GM19239 (cell line): ENCODE measurements around the gene ZFYVE27.
"Not testable (repeated sequence)": the region's sequence is repeated elsewhere in the genome, so short reads cannot be mapped to it uniquely, and the experiment has no call there.

ENCODE experiments used
- DNase-seq: peaks from one replicate; pipeline ENCODE4 v3.0.0; 2011; ENCODE audit warnings: low spot score; ENCODE audit not compliant: insufficient read length
- FAIRE-seq: peaks from 2 replicates; lab custom pipeline; 2011; peaks lifted over from hg19 to GRCh38; lab: Jason Lieb, UNC

ZFYVE27 gene, protein sequence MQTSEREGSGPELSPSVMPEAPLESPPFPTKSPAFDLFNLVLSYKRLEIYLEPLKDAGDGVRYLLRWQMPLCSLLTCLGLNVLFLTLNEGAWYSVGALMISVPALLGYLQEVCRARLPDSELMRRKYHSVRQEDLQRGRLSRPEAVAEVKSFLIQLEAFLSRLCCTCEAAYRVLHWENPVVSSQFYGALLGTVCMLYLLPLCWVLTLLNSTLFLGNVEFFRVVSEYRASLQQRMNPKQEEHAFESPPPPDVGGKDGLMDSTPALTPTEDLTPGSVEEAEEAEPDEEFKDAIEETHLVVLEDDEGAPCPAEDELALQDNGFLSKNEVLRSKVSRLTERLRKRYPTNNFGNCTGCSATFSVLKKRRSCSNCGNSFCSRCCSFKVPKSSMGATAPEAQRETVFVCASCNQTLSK

DNA sequence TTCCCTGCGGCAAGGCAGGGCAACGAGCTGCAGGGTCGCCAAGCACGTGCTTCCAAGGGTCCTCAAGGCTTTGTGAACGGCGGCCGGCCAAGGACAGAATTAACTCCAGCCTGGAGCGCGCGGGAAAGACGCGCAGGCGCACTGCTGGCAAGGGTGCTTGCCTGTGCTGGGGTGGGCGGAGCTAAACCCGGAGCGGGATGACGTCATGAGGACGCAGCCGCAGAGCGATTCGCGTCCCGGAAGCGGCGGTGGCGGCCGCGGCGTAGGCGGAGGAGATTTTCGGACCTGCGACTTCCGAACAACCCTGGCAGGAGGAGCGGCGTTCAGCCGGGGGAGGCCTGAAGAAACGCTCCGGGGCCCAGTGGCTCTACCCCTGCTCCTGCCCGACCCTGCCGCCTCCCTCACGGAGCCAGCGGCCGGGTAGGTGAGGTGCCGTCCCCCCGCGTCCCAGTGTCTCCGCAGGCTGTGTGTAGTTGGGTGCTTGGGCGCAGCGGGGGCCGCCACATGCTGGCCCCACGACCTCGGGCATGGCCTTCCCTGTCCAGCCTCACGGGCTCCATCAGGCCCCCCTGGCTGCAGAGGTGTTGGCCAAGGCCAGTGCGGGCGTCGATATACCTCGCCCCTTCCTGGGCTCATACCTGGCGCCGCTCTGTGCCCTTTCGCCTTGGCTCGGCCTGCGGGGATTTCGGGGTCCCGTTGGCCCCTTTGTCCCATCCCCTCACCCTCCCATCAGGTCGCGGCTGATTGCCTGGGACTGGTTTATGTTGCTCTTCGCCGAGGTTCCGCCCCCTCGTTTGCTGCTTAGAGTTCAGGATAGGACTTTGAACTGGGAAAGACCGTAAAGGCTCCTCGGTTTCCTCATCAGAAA, at the start of gene ZFYVE27:
TSS of gene ZFYVE27 (plus strand) at position 227 of the 868 bp plus-strand sequence. CDS start 1,350 bp downstream, outside the sequence.
- peak; percentile 89 for FAIRE-seq
- peak; percentile 90 for DNase-seq

DNA sequence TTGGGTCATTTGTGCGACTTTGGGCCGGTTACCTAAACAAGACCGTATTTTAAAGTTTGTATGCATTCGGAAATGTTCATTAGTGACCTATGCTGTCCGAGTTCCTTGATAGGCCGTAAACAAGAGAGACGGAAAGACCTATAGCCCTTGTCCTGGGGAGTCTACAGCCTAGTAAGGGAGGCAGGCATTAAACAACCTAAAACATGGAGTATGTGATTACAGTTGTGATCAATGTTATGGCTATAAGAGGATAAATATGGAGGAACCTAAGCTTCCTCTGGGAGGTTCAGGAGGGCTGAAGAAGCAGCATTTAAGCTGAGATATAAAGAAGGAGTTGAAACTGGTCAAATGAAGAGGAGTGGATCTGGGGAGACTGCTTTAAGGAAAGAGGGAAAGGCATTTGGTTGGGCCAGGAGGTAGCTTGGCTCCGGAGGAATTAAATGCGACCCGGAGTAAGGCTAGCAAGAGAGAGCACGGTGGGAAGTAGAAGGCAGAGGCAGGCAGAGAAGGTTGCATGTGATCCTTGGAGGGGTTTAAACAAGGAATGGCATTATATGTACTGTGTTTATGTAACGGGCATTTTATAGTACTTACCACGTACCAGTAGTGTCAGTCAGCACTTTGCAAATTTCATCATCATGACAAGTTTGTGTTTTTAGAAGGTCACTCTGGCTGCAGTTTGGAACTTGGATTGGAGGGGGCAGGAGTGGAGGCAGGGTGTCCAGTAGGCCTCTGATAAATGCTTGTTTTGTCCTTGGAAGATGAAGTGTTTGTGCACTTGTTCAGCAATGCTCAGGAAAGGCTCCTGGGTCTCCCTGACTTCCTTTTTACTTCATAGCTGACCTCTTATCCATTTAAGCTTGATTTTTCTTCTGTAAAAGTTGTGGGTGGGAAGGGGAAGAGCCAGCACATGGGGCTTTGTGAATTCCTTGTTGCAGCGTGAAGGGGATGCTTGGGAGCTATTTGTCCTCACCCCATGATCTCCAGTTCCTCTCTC, 48.8 kb upstream of the ZFYVE27 start:
- DNase-seq (no peak), FAIRE-seq (no peak)

DNA sequence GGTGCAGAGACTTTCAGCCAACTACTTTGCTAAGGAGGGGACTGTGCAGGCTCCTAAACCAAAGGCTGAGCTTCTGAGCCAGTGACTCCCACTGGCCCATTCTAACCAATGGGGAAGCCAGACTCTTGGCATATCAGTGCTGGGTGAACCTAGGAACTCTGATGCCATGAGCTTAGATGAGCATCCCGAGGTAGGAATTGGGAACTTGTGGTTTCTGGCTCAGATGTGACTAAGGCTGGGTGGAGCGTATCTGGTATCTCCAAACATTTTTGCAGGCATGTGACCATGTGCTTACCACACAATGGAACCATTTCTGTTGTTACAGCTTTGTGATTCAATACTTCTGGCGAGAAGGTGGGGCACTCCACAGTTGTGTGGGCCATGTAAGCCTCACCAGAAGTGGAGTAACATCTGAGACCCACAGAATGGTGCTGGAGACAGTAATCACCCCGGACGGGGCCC, 47.3 kb upstream of the ZFYVE27 start:
- FAIRE-seq: no peak
- no peak for DNase-seq

DNA sequence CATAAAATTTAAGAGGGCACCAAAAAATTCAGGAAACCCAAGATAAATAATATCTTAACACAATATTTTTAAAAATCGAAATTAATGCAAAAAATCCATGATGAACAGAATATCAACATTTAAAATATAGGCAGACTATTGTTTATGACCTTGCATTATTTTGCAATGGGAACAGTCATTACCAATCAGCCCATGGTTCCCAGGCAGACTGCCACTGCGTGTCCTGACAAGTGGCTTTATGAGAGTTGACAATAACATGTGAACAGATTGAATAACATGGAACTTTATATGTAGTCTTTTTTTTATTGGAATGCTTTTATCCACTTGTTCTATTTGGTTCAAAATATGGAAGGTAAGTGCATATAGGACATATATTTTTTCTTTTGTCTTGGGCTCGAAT, 46.8 kb upstream of the ZFYVE27 start:
- FAIRE-seq (no peak), DNase-seq (no peak)

DNA sequence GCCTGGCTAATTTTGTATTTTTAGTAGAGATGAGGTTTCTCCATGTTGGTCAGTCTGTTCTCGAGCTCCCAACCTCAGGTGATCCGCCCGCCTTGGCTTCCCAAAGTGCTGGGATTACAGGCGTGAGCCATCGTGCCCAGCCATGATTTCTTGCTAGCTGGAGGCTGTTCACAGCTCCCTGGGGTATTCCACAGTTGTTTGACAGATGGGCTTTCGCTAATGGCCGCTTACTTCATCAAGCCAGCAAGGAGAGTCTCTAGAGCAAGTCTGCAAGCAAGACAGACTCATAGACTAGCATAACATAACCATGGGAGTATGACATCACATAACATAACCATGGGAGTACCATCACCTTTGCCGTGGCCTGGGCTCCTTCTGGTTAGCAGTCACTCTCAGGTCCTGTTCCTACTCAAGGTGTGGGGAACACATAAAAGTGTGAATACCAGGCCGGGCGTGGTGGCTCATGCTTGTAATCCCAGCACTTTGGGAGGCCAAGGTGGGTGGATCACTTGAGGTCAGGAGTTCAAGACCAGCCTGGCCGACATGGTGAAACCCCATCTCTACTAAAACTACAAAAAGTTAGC, 38.8 kb upstream of the ZFYVE27 start:
- DNase-seq, FAIRE-seq: not testable (repeated sequence)

DNA sequence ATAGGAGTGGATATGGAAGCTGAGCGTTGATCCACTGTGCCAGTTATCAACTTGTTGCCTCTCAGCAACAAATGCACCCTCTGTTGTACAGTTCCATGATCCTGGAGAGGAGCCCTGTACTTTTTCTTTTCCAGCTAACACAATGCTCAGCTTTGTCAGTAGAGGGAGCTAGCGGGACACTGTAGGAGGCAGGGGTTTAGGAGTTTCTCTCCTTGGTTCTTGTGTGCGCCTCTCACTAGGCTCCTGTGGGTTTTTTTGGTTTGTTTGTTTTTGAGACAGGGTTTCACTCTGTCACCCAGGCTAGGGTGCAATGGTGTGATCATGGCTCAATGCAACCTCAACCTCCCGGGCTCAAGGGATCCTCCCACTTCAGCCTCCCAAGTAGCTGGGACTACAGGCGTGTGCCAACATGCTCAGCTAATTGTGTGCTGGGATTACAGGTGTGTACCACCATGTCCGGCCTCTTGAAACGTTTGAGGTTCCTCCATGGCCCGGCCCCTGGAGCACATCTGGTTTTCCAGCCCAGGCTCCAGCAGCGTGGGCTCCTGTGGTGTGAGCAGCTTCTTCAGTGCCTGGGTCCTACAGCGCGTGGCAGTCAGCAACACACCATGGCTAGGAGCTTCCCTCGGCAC, 35.4 kb upstream of the ZFYVE27 start:
- peak; percentile 65 for DNase-seq
- peak; percentile 87 for FAIRE-seq

DNA sequence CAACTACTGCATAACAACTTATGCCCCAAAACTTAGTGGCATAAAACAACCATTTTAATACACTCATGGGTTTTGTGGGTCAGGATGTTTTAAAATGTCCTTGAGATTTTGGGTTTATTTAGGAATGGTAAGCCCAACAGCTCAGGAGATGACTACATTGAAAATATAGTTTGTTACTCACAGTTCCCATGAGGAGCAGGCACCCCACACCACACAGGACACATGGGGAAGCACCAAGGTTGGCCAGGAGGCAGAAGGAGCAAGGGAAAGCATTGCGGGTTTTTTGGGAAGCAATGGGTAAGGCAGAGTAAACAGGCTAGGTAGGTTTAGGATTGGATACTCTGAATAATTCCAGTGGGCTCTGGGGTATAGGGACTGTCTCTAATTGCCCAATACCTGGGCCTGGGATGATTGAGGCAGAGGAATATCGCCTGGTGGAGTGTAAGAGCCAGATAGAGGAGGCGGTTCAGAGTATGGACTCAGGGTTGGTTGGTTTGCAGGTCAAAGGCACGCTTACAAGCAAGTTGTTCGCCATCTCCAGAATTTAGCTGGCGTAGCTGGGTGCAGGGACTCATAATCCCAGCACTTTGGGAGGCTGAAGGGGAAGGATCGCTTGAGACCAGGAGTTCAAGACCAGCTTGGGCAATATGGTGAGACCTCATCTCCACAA, 33.4 kb upstream of the ZFYVE27 start:
- DNase-seq (no peak), FAIRE-seq (no peak)

DNA sequence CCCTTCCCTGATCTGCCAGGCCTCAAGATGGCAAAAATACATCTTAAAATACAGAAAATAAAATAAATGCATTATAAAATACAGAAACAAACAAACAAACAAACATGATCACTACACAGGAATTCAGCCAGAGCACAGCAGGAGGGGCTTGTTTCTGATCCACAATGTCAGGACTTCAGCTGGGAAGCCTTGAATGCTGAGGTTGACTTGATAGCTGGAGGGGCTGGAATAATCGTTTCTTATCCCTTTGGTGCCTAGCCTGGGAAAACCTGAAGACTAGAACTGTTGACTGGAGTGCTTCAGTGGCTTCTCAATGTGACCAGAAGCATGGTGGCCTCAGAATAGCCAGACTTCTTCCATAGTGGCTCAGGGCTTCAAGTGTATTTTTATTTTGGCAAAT, 32.6 kb upstream of the ZFYVE27 start:
- DNase-seq: no peak

DNA sequence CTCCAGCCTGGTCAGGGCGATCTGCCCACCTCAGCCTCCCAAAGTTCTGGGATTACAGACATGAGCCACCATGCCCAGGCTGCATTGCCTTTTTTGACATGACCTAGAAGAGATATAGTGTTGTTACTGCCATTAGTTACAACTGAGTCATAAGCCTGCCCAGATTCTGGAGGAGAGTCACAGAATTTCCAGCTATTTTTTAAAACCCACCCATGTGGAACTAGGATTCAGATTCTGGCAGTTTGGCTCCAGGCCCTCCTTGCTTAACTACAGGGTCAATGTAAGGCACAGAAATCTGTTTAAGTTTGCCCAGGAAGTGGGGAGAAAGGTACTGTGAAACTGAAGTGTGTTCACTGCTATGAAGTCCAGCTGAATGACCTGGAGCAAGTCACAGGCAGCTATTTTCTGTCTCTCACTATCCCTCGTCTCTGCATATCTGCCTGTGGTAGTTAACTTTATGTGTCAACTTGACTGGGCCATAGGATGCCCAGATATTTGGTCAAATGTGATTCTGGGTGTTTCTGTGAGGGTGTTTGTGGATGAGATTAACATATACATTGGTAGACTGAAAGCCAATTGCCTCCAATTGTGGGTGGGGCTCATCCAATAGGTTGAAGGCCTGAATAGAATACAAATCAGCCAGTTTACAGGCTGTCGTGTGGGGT, 31.8 kb upstream of the ZFYVE27 start:
- DNase-seq: no peak
- FAIRE-seq: no peak

More for the DNA sequence above, 32.6 kb upstream of the ZFYVE27 start:
- FAIRE-seq: no peak

DNA sequence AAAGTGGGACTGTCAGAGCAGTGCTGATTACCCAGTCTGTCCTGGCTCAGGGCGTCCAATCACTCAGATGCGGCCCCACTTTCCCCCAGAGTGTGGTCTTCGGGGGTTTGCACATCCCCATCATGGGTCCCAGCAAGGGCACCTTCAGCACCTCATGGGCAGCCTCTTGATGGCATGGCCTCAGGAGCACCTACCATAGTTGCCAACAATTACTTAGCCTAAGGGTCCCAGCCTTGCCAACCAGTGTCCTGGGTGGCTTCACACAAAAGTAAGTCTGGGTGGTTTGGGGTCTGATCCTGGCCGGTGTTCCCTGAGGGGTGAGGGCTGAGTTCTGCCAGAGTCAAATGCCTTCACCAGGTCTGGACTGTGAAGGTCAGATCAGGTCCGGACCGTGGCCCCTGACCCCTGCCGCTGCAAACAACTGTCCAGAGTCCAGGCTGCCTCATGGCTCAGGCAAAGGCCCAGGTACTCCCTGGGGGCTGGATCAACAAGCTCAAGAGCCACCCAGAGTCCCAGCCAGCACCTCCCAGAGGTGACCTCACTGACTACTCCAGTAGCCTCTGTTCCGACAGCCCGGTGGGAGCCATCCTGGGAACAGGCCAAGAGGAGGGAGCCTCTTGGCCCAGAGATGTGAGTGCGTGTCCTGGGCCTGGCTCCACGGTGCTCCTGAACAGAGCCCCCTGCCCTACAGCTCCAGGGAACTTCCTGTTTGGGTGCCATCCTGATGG, 29.6 kb upstream of the ZFYVE27 start:
- no peak for FAIRE-seq
- DNase-seq: no peak

DNA sequence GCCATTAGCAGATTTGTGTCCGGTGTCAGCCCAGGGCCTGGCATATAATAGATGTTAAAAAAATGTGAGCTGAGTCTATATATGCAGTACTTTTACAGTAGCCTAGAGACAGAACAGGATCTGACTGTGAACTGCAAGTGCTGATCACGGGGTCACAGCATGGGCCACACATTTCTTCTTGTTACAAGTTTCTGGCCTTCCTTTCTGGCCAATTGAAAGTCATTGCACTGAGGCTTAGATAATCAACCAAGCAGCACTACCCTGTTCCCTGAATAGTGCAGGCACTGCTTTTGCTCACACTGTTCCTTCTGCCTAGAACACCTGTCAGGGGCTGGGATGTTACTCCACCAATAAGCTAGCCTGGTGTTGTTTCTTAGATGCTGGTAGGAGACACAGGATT, 28.8 kb upstream of the ZFYVE27 start:
- no peak for FAIRE-seq
- no peak for DNase-seq

DNA sequence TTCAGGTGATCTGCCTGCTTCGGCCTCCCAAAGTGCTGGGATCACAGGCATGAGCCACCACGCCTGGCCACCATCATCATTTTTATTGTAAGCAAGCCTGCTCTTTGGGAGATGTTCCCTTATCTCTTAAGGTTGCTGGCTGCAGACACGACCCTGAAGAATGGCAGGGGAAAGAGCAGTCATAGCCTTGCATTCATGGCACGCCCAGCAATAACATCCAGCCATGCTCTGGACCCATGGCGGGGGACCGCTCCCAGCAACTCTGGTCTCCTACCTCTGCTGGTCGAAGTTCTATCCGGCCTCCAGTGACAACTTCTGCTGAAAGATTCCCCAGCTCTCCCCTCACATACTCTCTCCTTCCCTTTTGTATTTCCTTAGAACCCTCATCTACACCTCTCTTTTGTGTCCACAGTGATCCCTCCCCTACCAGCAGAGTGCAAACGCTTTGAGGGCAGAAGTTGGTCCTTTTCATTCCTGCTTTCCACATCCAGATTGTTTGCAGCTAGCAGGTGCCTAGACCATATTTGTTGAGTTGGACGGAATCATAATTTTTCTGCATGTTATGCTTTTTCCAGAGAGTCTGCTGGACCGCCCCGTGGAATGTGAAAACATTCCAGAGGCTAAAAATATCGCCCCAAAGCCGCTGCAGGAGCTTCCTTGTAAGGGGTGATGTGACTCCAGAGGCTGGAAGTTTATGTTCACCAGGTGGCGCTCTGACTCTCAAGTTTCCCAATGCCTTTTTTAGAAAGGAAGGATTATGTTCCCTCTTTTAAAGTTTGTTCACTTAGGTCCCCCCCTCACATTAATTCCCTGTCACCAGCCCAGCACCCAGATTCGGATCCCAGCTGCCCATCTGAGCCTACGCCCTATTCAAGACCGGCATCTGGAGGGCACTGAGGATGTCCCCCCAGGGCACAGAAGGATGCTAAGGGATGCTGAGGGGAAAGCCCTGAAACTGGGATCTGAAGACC, 27.7 kb upstream of the ZFYVE27 start:
- FAIRE-seq (peak; percentile 39), DNase-seq (no peak)

DNA sequence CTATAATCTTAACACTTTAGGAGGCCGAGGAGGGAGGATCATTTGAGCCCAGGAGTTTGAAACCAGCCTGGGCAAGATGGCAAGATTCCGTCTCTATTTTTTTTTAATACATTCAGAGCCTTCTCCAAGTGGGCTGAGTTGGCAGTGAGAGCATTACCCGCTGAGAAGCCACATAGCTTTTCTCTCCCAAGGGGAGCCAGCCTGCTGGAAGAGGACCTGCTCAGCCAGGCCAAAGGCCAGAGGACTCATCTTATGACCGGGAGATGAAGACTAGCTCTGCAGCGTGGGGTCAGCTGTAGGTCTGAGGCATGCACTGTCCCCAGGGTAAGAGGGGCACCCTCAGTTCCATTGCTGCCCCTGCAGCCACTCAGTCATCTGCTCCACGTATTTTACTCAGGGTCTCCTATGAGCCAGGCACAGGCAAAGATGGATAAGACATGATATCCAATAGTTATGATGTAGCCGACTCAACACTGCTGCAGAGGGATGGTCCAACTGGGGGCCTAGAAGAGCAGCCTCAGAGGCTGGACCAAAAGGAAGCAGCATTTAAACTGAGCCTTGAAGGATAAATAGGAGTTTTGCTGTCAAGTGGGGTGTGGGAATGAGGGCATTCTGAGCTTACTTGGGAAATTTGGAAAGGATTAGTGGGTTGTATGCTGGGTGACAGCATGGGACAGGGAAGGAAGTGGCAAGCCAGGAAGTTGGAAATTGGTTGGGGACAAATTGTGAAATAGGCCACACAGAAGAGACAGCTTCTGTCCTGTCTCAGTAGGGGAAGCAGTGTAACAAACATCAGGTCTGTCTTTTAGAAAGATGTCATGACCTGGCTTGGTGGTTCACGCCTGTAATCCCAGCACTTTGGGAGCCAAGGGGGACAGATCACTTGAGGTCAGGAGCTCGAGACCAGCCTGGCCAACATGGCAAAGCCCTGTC, 25.0 kb upstream of the ZFYVE27 start:
- no peak for DNase-seq
- no peak for FAIRE-seq

DNA sequence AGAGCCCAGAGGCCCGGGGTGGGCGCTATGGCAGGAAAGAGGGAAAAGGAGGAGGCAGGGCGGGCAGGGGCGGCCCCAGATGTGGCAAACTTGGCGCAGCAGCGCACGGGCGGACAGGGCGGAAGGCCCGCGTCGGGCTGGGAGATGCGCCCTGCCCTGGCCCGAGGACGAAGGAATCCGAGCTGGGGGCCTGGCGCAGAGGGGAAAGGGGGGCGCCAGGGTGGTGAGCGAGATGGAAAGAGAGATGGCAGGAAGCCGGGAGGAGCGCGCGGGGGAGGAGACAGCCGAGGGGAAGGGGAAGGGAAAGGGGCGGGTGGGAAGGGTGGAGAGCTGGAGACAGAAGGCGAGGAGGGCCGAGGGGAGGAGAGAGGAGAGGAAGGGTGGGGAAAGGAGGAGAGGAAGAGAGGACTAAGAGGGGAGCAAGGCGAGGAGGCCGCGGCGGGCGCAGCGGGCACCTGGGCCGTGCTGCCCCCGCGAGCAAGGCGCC, 23.5 kb upstream of the ZFYVE27 start, which contains the start of gene MARVELD1:
TSS of gene MARVELD1 (plus strand) at position 392 of the 487 bp plus-strand sequence. CDS start 147 bp downstream, outside the sequence.
- no peak for DNase-seq
- no peak for FAIRE-seq
